ENCODE measurements around the gene CLOCK. TPM values are rescaled to one million over a fixed set of nuclear protein-coding genes. Genes with fewer than 3 reads are reported as not detected.

The CLOCK gene
- total RNA-seq, 2 experiments from 2014 or later = 1.9 to 9.0 TPM

GRCh38 chr4:55405073-55405472 lies 141.6 kb downstream of the CLOCK start:
- no peak for DNase-seq (ENCODE audit: low spot score)
- H3K36me3 ChIP-seq (ENCODE audit: insufficient read depth, low read length) = peaks cover 88% of the 10 kb centered on the region
- no peak overlapping the region for H3K27ac ChIP-seq (ENCODE audit: low read depth, low read length, poor library complexity, severe bottlenecking)
- BruUV-seq (replicated peaks) = no TSS peak
- POLR2A ChIA-PET = interaction anchor here (1.3 kb wide), 2 partner anchors 9 to 14 kb away, joined by 3 to 4 read pairs; no protein-coding TSS in a partner anchor
- no peaks in the 10 kb centered on the region for H3K9me2 ChIP-seq (ENCODE audit: insufficient read depth, low read length)
- H3K79me2 ChIP-seq (ENCODE audit: insufficient read depth, low read depth, low read length) = peaks cover 96% of the 10 kb centered on the region
- peaks cover 4% of the 10 kb centered on the region; the same call in 1 of the 2 replicates for H4K20me1 ChIP-seq (ENCODE audit: insufficient read depth, low read length)
- CTCF ChIA-PET (ENCODE audit: unreplicated experiment) = no interaction called here
- H3K4me3 ChIP-seq (ENCODE audit: low read depth, low read length, poor library complexity, severe bottlenecking) = no peak overlapping the region
- TF ChIP-seq CTCF (conservative IDR thresholded peaks at IDR 0.05; ENCODE audit: low read length) (no peak), EZH2phosphoT487 (IDR thresholded peaks at IDR 0.05; ENCODE audit: borderline replicate concordance, low read depth, low read length) (no peak)
- H3K9me3 ChIP-seq (ENCODE audit: low read length) = no peaks in the 10 kb centered on the region
- peaks cover 23% of the 10 kb centered on the region for H3K4me1 ChIP-seq (ENCODE audit: insufficient read depth, low read length, poor library complexity, severe bottlenecking)
- intact Hi-C loops (cut with micrococcal nuclease; ENCODE audit: unreplicated experiment) = no loop called here
- H2AFZ ChIP-seq (ENCODE audit: low read length) = no peak overlapping the region
- H3K4me2 ChIP-seq (ENCODE audit: low read length) = no peak overlapping the region

GRCh38 chr4:55399581-55399980 lies 147.1 kb downstream of the CLOCK start:
- Histone ChIP-seq H3K4me2 (ENCODE audit: low read length) (peak overlapping the region; percentile 97), H4K20me1 (ENCODE audit: insufficient read depth, low read length) (peaks cover 27% of the 10 kb centered on the region), H3K4me1 (ENCODE audit: insufficient read depth, low read length, poor library complexity, severe bottlenecking) (peaks cover 19% of the 10 kb centered on the region), H3K4me3 (ENCODE audit: low read depth, low read length, poor library complexity, severe bottlenecking) (peak overlapping the region; percentile 99), H3K9me3 (ENCODE audit: low read length) (no peaks in the 10 kb centered on the region), H3K27ac (ENCODE audit: low read depth, low read length, poor library complexity, severe bottlenecking) (no peak overlapping the region), H3K79me2 (ENCODE audit: insufficient read depth, low read depth, low read length) (peaks cover 82% of the 10 kb centered on the region), H3K36me3 (ENCODE audit: insufficient read depth, low read length) (peaks cover 68% of the 10 kb centered on the region), H3K9me2 (ENCODE audit: insufficient read depth, low read length) (no peaks in the 10 kb centered on the region), H2AFZ (ENCODE audit: low read length) (no peak overlapping the region)
- no peak for TF ChIP-seq EZH2phosphoT487 (IDR thresholded peaks at IDR 0.05; ENCODE audit: borderline replicate concordance, low read depth, low read length)
- no peak for TF ChIP-seq CTCF (conservative IDR thresholded peaks at IDR 0.05; ENCODE audit: low read length)
- ChIA-PET CTCF (ENCODE audit: unreplicated experiment) (no interaction called here), POLR2A (interaction anchor here (1.2 to 2.3 kb wide), 4 partner anchors 10 to 54 kb away, joined by 3 to 16 read pairs (median 7); partner anchors contain the start of gene SRD5A3)
- intact Hi-C loops (cut with micrococcal nuclease; ENCODE audit: unreplicated experiment) = loop anchor here (10.0 kb wide), 2 partner anchors 645 to 1035 kb away; partner anchors contain the start of genes PAICS and PPAT
- no TSS peak for BruUV-seq (replicated peaks)
- DNase-seq (ENCODE audit: low spot score) = no peak

GRCh38 chr4:55398966-55399365 lies 147.7 kb downstream of the CLOCK start:
- intact Hi-C loops (cut with micrococcal nuclease; ENCODE audit: unreplicated experiment) = loop anchor here (10.0 kb wide), 2 partner anchors 646 to 1036 kb away; partner anchors contain the start of genes PAICS and PPAT
- DNase-seq (ENCODE audit: low spot score) = no peak
- Histone ChIP-seq H3K9me3 (ENCODE audit: low read length) (no peaks in the 10 kb centered on the region), H3K4me3 (ENCODE audit: low read depth, low read length, poor library complexity, severe bottlenecking) (peak overlapping the region; percentile 99), H3K4me2 (ENCODE audit: low read length) (peak overlapping the region; percentile 97), H2AFZ (ENCODE audit: low read length) (no peak overlapping the region), H3K9me2 (ENCODE audit: insufficient read depth, low read length) (no peaks in the 10 kb centered on the region), H4K20me1 (ENCODE audit: insufficient read depth, low read length) (peaks cover 27% of the 10 kb centered on the region), H3K27ac (ENCODE audit: low read depth, low read length, poor library complexity, severe bottlenecking) (no peak overlapping the region), H3K4me1 (ENCODE audit: insufficient read depth, low read length, poor library complexity, severe bottlenecking) (peaks cover 25% of the 10 kb centered on the region), H3K79me2 (ENCODE audit: insufficient read depth, low read depth, low read length) (peaks cover 76% of the 10 kb centered on the region), H3K36me3 (ENCODE audit: insufficient read depth, low read length) (peaks cover 61% of the 10 kb centered on the region)
- CTCF ChIA-PET (ENCODE audit: unreplicated experiment) = interaction anchor here (1.4 kb wide), 1 partner anchor 11 kb away, joined by 6 read pairs; no protein-coding TSS in a partner anchor
- TF ChIP-seq EZH2phosphoT487 (IDR thresholded peaks at IDR 0.05; ENCODE audit: borderline replicate concordance, low read depth, low read length) (no peak), CTCF (conservative IDR thresholded peaks at IDR 0.05; ENCODE audit: low read length) (no peak)
- POLR2A ChIA-PET = interaction anchor here (0.7 to 2.3 kb wide), 11 partner anchors 8 to 1567 kb away, joined by 3 to 16 read pairs (median 3); partner anchors contain the start of gene SRD5A3
- no TSS peak for BruUV-seq (replicated peaks)

Measured in OCI-LY7 (cell line).